ENCODE data around the gene HS3ST6.
"Not testable (repeated sequence)": the region's sequence is repeated elsewhere in the genome, so short reads cannot be mapped to it uniquely, and the experiment has no call there.

HS3ST6 gene

DNA sequence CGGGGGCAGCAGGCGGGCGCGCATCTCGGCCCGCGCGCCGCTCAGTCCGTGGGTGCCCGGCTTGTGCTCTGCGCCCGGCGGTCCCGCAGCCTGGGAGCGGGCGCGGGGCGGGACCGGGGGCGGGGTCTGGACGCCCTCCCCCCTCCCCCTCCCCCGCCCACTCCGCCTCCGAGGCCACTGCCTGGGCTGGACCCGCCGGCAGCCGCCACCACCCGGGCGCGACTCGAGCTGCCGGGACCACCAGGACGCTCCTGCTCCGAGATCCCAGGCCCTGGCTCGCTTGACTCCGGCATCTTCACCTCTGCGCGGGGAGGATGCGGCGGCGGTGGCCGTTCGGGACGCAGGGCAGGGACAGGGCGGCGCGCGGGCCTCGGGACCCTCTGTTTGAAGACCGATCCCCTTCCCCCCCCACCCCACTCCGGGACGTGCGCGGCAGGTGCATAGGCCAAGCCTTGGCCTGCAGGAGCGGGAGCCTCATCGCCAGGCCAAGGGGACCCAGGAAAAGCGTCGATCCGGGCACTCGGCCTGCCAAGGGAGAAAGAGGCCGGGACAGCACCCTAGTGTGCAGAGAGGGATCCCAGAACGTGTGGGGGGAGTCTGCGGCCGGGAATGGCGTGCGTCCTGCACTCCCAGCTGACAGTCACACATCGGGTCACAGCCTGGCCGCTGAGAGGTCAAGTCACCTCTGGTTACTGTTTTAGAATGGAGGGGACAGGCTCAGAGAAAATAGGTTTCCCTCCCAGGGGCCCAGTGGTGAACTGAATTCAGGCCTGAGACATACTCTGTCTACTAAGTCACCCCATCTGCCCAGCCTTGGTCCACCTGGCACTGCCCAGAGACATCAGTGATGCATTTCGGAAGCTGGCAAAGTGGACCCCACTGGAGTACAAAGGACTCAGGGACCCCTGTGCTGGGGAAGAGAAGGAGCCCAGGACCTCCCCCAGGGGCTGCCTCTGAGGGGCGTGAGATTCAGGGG is at the start of gene HS3ST6:
HS3ST6 (minus strand) TSS at position 65 of the 976 bp plus-strand sequence. CDS start 92 bp downstream, outside the sequence.
- DNase-seq = no peak

DNA sequence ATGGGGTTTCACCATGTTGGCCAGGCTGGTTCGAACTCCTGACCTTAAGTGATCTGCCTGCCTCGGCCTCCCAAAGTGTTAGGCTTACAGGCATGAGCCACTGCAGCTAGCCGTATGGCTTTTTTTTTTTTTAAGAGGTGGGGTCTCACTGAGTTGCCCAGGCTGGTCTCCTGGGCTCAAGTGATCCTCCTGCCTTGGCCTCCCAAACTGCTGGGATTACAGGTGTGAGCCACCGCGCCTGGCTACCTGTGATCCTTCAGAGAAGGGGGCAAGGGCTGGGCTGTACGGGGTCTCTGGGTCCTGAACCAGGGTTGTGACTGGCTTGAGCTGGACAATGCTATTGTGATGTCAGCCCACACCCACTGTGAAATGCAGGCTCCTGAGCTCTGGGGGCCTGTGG is 48.2 kb upstream of the HS3ST6 start, which contains the start of gene RNF151:
RNF151 (plus strand) TSS at position 397 of the 400 bp plus-strand sequence. CDS start 26 bp downstream, outside the sequence.
- no peak for DNase-seq

- no peak for DNase-seq
These were observed 47.3 kb upstream of the HS3ST6 start for GRCh38 chr16:1965396-1966001.

GRCh38 chr16:1964506-1965395 is 46.5 kb upstream of the HS3ST6 start, which contains the start of gene RPS2:
TSS of gene RPS2 (minus strand) at chr16:1964826. CDS start at chr16:1964625, 201 bp downstream.
- peak; percentile 99 for DNase-seq

DNA sequence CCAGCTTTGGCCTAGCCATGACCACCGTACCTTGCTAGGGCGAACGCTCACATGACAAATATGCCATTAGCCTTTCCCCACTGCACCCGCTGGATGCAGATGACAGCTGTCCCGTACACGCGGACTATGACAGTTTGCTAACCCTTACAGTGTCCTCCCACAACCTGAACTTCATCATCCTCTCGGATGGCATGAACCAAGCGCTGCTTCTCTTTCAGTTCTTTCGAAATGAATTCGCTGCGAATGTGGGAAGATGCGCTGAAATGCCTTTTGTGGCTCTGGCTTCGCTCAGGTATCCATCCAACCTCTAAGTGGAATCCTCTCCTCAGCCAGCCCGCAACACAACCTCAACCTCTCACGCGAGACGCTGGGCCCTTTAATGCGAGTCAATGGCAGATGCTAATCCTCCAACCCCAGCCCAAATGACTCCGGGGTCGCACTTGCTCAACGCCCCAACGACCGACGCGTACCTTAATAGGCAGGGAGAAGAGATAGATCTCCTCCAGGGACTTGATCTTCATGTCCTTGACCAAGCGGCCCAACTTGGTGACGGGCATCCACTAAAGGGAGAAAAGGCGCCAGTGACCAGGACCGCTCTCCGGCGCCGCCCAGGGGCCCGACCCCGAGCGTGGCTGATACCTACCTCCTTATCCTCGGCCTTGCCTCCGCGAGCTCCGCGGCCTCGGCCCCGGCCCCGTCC is 45.7 kb upstream of the HS3ST6 start:
- DNase-seq = peak; percentile 9

DNA sequence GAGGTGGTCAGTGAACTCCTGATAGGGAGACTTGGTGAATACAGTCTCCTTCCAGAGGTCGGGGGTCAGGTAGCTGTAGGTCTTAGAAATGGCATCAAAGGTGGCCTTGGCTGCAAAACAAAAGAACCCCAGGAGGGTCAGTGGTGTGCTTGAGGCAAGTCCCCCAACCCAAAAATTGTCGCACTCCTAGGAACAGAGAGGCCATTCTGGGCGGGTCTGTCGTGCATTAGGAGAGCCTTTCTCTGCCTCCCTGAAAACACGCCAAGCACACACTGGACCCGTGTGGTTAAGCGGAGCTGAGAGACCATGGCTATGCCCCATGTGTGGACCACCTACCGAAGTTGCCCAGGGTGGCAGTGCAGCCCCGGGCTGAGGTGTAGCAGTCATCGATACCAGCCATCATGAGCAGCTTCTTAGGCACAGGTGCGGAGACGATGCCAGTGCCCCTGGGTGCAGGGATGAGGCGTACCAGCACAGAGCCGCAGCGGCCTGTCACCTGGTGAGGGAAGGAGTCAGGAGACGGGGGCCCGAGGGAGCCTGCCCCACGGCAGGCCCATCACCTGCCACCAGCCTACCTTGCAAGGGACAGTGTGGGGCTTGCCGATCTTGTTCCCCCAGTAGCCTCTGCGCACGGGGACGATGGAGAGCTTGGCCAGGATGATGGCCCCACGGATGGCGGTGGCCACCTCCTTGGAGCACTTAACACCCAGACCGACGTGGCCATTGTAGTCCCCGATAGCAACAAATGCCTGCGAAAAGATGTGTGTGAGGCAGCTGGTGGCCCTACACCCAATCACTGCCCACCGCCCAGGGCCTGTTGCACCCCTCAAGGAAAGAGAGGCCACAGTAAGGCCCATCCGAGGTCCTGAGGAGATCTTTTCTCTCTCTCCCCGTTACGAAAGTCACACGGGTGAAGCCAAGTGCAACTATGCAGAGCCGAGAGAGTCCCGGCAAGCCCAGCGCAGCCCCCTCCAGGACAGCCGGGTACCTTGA is 44.2 kb upstream of the HS3ST6 start:
- DNase-seq = not testable (repeated sequence)

- DNase-seq = no peak
These were observed 43.4 kb upstream of the HS3ST6 start for GRCh38 chr16:1961651-1962067.

DNA sequence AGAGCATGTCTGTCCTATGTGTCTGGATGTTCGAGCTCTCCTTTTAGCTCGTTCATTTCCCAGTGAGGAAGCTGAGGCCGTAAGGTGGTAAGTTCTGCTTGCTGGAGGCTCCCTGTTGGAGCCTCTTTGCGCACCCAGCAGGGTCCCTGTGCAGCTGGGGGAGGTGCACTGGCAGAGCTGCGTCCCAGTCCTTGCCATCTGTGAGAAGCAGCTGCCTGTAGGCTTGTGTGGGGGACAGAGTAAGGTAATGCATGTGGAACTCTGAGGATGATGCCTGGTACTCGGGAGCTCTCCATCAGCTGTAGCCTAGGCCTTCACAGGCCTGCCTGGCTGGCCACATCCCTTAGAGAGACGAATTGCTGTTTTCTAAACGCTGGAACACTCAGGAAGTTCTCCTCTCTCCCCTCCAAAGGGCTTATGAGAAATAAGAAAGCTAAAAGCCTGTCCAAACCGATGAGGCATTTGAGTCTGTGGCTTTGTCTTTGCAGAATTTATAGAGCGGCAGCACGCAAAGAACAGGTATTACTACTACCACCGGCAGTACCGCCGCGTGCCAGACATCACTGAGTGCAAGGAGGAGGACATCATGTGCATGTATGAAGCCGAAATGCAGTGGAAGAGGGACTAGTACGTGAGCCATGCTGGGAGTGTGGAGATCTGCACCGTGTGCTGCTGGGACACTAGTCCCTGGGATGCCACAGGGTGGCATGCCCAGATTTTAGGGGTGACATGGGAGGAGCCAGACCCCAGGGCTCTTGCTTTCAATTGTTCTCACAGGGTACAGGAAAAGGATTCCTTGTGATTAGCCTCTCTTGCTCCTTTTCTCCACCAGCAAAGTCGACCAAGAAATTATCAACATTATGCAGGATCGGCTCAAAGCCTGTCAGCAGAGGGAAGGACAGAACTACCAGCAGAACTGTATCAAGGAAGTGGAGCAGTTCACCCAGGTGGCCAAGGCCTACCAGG is 42.7 kb upstream of the HS3ST6 start:
- DNase-seq = peak; percentile 26

DNA sequence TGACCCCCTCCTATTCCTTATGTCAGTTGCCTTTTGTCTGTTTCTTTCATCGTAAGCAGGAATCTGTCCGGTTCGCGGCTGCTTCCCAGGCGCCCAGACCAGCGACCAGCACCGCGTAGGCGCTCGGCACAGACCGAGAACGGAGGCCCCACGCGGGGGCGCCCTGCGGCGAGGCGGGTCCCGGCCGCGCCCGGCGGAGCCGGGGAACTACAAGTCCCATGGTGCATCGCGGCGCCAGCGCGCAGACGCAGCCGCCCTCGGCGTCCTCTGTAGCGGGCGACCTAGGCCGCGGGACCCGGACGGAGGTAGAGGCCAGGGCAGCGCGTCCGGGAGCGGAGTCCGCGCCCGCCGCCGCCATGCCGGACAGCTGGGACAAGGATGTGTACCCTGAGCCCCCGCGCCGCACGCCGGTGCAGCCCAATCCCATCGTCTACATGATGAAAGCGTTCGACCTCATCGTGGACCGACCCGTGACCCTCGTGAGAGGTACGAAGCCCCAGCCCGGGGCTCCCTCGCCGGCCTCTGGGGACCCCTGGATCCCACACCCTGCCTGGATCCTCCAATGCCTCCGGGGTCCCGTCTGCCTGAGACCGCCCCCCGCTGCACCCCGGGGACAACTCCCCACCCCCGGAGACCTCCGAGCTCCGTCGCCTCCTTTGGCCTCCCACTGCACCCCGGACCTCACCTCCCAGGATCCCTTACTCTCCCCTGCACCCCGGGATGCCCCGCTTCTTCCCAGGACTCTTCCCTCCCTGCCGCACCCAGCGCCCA is 41.2 kb upstream of the HS3ST6 start, which contains the start of gene NDUFB10:
NDUFB10 (plus strand) TSS at position 270 of the 771 bp plus-strand sequence; CDS start at position 357, 87 bp downstream.
- peak; percentile 73 for DNase-seq

GRCh38 chr16:1958715-1959268 is 40.6 kb upstream of the HS3ST6 start:
- DNase-seq = no peak

DNA sequence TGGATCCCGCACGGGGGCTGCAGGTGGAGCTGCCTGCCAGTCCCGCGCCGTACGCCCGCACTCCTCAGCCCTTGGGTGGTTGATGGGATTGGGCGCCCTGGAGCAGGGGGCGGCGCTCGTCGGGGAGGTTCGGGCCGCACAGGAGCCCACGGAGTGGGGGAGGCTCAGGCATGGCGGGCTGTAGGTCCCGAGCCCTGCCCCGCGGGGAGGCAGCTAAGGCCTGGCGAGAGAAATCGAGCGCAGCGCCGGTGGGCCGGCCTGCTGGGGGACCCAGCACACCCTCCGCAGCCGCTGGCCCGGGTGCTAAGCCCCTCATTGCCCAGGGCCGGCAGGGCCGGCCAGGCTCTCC is 39.9 kb upstream of the HS3ST6 start:
- DNase-seq = not testable (repeated sequence)

DNA sequence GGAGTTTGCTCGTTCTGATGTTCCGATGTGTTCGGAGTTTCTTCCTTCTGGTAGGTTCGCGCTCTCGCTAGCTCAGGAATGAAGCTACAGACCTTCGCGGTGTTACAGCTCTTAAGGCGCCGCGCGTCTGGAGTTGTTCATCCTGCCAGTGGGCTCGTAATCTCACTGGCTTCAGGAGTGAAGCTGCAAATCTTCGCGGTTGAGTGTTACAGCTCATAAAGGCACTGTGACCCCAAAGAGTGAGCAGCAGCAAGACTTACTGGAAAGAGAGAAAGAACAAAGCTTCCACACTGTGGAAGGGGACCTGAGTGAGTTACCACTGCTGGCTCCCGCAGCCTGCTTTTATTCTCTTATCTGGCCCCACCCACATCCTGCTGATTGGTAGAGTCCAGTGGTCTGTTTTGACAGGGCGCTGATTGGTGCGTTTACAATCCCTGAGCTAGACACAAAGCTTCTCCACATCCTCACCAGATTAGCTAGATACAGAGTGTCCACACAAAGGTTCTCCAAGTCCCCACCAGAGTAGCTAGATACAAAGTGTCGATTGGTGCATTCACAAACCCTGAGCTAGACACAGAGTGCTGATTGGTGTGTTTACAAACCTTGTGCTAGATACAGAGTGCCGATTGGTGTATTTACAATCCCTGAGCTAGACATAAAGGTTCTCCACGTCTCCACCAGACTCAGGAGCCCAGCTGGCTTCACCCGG is 39.4 kb upstream of the HS3ST6 start:
- DNase-seq = not testable (repeated sequence)

DNA sequence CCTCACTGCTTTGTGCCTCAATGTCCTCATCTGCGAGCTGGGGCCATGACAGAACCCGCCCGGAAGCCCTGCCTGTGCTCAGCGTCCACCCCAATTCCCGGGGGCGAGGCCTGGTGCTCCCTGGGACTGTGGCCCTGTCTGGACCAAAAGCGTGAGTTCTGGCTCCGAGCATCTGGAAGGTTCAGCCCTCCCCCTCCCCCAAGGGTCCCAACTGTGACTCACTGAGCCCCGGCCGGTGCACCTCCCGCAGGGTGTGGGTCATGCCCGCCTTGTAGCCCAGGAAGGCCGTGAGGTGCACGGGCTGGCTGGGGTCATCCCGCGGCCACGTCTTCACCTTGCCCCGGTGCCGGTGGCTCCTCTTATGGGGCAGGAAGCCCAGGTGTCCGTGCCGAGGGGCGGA is 35.5 kb upstream of the HS3ST6 start:
- no peak for DNase-seq

GRCh38 chr16:1950559-1950958 is 32.3 kb upstream of the HS3ST6 start:
- no peak for DNase-seq

- DNase-seq = no peak
These were observed 31.8 kb upstream of the HS3ST6 start for GRCh38 chr16:1950047-1950446.

DNA sequence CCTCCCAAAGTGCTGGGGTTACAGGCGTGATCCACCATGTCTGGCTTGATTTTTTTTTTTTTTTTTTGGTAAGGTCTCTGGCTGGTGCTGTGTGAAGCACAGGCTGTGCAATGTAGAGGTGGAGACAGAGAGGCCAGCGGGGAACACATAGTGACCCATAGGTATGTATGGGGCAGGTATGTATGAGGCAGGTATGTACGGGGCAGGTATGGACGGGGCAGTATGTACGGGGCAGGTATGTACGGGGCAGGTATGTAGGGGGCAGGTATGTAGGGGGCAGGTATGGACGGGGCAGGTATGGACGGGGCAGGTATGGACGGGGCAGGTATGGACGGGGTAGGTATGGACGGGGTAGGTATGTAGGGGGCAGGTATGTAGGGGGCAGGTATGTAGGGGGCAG is 31.3 kb upstream of the HS3ST6 start:
- DNase-seq = no peak

GRCh38 chr16:1947369-1947670 is 29.1 kb upstream of the HS3ST6 start:
- DNase-seq = no peak
